HG03103 (cell line): Measurements from ENCODE around the gene SVIL.
"Not testable (repeated sequence)": the region's sequence is repeated elsewhere in the genome, so short reads cannot be mapped to it uniquely, and the experiment has no call there.

ENCODE experiments used
- ATAC-seq: cut with Tn5 transposase; IDR thresholded peaks from one replicate; pipeline ENCODE4 v1.9.1; 2021; ENCODE audit warnings: low read depth; ENCODE audit not compliant: unreplicated experiment

SVIL gene

GRCh38 chr10:29607576-29607975, 27.2 kb downstream of the SVIL start:
- ATAC-seq: no peak

GRCh38 chr10:29606693-29607092, 28.1 kb downstream of the SVIL start:
- ATAC-seq: not testable (repeated sequence)

- ATAC-seq: no peak
Observed at GRCh38 chr10:29604291-29604825, 30.4 kb downstream of the SVIL start.

- no peak for ATAC-seq
Observed at GRCh38 chr10:29603223-29603896, 31.4 kb downstream of the SVIL start.

GRCh38 chr10:29600821-29601220, 34.0 kb downstream of the SVIL start:
- ATAC-seq: no peak

- no peak for ATAC-seq
Observed at GRCh38 chr10:29600067-29600466, 34.7 kb downstream of the SVIL start.

- no peak for ATAC-seq
Observed at GRCh38 chr10:29598851-29599311, 35.9 kb downstream of the SVIL start.

GRCh38 chr10:29596826-29597225, 37.9 kb downstream of the SVIL start:
- ATAC-seq: no peak

- no peak for ATAC-seq
Observed at GRCh38 chr10:29596356-29596755, 38.4 kb downstream of the SVIL start.

- ATAC-seq: no peak
Observed at GRCh38 chr10:29595636-29596225, 39.0 kb downstream of the SVIL start.

GRCh38 chr10:29595146-29595545, 39.6 kb downstream of the SVIL start:
- no peak for ATAC-seq

GRCh38 chr10:29591651-29591968, 43.2 kb downstream of the SVIL start:
- ATAC-seq: no peak

- ATAC-seq: no peak
Observed at GRCh38 chr10:29590915-29591650, 43.7 kb downstream of the SVIL start.

- ATAC-seq: no peak
Observed at GRCh38 chr10:29588629-29589421, 45.9 kb downstream of the SVIL start.

GRCh38 chr10:29587750-29588628, 46.8 kb downstream of the SVIL start:
- ATAC-seq: not testable (repeated sequence)

GRCh38 chr10:29587102-29587749, 47.5 kb downstream of the SVIL start:
- not testable (repeated sequence) for ATAC-seq

GRCh38 chr10:29586509-29586908, 48.3 kb downstream of the SVIL start:
- no peak for ATAC-seq

GRCh38 chr10:29585488-29585976, 49.2 kb downstream of the SVIL start:
- no peak for ATAC-seq

- ATAC-seq: no peak
Observed at GRCh38 chr10:29584436-29584835, 50.3 kb downstream of the SVIL start.
